Hindlimb muscle (tissue), 1 donor: ENCODE measurements around the gene FLVCR1. TPM values are rescaled to one million over a fixed set of nuclear protein-coding genes. Genes with fewer than 3 reads are reported as not detected.

Experiments used
- DNase-seq: peaks from one replicate; pipeline ENCODE4 v3.0.0-alpha.2; 2013
- polyA plus RNA-seq: library from polyadenylated mRNA; unstranded; fragments of 120-200 nt; gene quantifications from one replicate; pipeline ENCODE4 v1.2.1, GENCODE V29; 2013; ENCODE audit not compliant: insufficient read length

FLVCR1 gene
- polyA plus RNA-seq, 1 donor: 7.0 TPM

DNA sequence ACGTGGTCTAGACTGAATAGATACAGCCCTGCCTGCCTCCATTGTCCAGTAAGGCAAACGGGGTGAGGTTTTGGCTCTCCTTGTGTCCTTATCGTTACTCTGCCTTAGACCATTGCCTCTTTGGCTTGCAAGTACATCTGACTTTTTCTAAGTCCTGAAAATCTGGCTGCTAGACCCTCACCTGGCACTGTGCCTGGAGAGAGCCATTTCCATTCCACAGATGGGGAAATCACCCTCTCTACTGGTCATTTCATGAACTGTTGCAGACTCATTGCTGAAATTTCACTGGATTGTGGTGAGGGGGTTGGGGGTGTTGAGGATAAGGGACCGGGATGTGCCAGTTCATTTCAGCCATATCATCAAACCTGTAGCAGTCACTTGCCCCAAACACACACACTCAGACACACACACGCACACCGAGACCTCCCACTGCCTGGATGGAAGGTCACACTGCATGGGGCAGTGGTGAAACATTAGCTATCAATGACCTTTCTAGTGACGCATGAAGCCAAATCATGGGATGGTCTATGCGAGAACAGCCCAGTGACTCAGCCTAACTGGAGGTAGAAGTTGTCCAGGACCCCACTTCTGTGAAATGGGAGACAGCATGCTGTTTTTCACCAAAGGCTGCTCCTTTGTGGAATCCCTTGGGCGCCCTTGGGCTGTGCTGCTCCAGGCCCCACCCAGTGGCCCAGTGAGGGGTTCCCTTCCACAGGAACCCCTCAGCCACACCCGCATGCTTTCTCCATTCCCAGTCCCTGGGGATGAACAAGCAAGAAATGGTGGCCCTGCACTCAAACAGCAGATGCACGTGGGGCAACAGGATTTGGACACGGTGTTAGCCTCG lies 57.4 kb downstream of the FLVCR1 start:
- peak; percentile 87 for DNase-seq

DNA sequence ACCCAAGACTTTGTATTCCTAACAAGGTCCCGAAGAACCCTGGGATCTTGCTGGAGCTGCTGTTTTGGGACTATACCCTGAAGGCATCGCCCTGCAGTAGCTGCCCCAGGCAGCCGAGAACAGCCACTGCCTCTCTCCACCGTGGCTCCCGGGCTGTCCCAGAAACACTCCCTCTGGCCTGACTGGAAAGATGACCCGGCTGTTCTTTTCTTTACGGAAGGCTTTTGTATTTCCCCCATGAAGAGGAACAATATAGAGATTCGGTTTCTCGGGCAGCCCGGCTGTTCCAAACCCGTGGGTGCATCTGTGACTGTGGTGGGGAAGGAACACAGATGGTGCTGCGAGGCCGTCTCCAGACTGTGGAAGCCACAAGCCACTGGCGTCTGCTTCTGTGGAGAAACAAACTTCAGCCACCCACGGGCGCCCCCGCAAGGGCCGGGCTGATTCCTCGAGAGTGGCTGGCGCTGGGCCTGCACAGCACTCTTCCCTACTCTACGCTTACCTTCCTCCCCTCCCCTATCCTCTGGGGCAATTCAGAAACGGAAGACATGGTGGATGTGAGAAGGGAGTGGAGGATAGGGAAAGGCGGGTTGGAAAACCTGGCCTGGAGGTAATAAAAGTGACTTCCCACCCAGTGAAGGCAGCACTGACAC lies 58.5 kb downstream of the FLVCR1 start:
- DNase-seq: peak; percentile 29

DNA sequence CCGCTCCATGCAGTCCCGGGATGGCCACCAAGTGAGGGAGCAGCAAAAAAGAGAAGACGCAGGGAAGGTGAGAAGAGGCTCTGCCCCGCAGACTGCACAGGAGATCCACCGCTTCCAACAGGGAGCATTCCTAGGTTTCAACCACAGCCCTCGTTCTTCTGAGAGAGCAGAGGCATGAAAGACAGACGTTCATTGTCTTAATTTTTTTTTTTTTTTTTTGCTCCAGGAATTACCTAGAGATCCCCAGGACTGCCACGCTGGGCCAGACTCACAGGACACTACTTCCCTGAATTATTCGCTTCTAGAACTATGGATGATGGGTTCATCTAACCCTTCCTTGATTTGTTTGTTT lies 59.0 kb downstream of the FLVCR1 start:
- no peak for DNase-seq

DNA sequence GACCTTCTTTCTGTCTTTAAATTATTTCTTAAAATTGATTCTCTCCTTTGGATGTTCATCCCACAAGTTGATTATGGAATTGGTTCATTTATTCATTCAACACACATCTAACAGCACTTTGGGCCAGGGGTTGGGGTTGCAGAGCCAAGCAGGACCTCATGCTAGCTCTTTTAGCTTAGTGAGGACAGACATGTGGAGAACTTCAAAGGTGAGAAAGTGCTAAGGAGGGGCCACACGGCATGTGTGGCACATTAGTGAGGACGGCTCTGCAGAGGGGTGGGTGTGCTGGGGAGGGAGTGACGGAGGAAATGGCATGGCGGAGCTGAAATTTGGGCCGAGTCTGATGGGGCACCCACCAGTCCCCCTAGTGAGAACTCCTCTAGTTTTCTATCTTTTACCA lies 59.8 kb downstream of the FLVCR1 start:
- no peak for DNase-seq

DNA sequence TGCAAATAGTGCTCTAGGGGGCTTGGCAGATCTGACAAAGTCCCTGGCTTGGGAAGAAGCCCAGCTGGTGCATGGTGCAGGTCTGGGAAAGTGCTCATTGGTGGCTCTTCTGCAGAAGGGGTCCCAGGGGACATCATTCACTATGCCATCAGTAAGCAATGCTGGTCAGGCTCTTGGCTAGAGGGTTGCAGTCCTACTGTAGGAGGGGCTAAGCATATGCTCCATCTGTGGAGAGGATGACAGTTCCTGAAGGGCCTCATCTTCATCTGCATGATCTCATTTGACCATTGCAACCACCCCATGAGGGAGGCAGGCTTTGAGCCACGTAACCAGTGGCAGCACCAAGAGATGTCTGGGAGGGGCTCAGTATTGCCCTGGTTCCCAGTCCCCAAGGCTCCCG lies 60.7 kb downstream of the FLVCR1 start:
- no peak for DNase-seq

DNA sequence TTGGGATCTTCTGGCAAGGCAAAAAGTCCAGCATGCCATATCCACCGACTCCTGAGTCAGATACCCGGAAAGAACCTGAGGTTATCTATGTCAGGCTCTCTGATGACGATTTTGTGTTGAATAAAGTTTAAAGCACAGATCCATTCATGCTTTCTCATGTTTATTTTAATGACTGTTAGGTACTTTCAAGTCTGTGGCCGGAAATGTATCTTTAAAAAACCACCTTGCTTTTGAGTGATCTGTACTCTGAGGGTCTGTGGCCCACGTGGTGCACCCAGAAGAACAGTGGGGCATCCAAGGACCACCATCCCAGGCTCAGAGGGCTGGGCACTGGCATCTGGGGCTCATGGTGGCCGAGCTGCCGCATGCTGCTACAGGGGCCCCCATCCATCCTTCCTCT lies 62.2 kb downstream of the FLVCR1 start:
- no peak for DNase-seq

DNA sequence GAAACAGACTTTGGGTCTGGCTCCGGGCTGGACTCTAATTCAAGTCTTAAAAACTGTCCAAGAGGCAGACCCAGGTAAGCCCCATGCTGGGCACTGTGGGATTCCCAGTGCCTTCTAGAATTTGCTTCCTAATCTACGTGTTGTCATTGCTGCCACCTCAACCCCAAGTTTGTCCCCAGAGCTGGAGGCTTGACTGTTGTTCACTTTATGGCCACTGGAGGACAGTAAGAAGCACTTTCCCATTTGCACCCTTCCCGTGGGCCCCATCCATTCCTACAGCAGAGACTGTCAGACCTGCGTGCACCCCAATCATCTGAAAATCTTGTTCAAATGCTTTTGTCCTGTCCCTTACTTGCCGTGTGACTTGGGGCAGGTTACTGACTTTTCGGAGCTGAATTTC lies 62.8 kb downstream of the FLVCR1 start:
- DNase-seq: no peak

DNA sequence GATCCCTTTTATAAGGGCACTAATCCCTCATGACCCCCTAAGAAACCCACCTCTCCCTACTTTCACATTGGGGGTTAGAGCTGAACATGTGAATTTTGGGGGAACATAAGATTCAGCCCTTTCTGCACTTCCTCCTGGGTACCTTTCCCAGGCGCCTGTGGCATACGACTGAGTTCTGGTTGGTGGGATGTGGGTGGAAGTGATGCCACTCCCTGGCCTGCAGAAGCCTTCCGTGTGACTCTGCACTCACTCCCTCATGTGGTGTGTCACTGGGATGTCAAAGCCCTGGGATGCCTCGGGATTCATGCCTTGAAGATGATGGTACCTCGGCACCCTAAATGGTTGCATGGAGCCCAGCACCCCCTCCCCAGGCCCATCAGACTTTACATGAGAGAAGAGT lies 63.9 kb downstream of the FLVCR1 start:
- DNase-seq: no peak

DNA sequence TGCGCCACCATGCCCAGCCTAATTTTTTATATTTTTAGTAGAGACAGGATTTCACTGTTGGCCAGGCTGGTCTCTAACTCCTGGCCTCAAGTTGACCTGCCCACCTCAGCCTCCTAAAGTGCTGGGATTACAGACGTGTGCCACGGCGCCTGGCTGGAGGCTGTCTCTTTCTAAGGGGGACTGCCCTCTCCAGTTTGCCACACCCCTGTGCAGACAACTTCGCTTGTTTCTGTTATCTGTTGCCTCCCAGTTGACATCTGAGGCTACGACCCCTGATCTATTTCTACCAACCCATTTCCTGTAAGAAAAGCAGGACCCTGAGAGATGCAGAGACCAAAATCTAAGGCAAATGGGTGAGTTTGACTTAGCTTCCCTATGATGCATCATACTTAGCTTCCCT lies 68.3 kb downstream of the FLVCR1 start:
- DNase-seq: no peak

DNA sequence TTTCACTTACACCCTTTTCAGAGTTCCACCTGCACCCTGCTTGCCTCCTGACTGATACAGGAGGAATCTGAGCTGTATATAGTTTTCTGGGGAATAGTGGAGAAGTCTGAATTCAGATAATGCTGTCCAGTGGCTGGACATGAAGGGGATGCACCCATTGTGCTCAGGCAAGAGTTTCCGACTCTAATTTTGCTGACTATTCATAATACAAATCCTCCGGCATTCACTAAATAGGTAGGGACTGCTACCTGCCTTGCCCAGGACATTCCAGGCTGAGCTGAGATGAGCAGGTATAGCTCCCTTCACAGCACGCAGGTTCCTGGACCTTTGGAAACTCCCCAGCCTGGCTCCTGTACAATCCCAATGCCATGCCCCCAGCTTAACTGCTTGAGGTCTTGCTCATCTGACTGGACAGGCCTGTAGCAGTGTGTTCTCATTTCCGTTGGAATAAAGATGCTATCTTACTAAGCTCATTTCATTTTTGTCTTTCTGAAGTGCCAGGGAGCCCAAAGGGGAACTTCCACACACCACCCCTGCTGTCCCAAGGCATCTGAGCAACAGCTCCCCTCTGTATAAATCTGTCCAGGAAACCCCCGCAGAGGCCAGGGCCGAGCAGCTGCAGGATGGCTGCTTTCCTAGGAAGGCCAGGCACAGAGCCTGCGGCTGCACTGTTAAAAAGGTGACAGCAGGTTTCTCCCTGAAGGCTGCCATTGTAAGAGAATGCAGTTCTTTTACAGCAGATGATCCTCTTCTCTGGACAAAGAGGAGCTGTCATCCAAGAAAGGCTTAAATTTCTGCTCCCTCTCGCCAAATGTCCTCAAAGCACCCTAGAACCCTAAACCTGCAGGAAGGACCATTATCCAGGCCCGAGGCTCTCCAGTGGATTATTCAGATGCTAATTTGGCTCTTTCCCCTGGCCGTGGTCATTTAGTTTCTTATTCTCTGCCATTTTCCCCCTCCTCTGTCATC lies 70.5 kb downstream of the FLVCR1 start:
- peak; percentile 46 for DNase-seq

DNA sequence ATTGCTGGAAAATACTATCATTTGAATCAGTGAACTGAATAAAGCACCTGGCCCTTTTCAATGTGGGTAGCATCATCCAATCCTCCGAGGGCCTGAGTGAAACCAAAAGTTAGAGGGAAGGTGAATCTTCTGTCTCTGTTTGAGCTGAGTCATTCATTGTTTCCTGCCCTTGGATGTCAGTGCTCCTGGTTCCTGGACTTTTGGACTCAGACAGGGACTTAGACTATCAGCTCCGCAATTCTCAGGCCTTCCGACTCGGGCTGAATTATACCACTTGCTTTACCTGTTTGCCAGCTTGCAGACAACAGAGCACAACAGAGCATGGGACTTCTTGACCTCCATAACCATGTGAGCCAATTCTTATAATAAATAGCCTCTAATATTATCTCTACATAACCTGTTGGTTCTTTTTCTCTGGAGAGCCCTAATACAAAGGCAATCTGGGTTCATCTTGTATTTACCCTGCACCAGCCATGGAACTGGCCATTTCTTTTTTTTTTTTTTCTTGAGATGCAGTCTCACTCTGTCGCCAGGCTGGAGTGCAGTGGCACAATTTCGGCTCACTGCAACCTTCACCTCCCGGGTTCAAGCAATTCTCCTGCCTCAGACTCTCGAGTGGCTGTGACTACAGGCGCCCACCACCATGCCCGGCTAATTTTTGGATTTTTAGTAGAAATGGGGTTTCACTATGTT lies 73.1 kb downstream of the FLVCR1 start:
- DNase-seq: no peak

DNA sequence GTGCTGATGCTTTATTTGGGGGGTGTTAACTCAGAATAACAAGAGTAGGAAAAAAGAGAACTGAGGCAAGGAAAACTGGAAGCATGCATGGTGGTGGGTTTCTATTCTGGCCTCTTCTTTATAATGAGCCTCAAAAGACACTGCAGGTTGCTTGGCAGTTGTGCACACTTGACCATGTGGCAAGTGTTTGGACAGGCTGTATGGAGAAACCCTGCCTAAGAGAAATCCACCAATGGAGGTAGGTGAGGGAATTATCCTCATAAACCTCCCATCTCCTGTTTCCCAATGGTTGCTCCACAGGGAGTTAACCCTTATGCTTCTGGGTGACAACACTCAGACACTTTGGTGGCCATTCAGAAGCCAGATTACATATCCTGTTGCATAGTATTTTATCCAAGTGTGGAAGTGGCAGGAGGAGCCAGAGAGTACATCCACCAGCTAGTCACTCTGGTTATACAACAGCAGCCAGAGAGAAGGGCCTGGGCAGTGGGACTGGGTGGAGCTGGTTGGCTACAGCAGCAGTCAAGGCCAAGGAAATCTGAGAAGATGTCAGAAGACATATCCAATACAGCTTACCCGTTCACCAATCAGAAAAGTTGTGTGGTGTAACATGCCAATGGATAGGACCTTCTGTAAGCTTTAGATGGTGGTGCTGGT lies 75.9 kb downstream of the FLVCR1 start:
- DNase-seq: no peak

DNA sequence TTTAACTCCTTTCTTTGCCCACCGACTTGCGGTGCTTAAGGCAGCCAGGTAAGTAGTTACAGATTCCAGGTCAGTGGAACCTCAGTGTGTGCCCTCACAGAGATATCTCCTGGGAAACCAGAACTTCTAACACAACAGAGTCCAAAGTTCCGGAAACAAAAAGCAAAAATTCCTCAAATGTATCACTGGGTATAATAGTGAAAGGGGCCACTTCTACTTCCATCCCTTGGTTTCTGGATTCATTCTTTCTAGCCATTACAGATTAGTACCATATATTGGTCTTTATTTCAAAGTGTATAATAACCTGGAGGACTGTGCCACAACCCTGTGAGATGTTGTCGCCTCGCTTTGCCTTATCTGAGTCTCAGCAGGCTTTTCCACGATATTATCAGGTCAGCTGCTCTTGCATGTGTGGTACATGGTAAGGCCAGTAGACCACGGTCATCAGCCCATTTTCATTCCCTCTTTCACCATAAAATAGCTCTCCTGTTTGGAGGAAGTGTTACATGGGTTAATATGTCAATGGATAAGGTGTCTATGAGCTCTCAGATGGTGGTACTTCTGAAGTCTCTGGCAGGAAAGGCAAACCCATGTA lies 77.4 kb downstream of the FLVCR1 start:
- DNase-seq: no peak

DNA sequence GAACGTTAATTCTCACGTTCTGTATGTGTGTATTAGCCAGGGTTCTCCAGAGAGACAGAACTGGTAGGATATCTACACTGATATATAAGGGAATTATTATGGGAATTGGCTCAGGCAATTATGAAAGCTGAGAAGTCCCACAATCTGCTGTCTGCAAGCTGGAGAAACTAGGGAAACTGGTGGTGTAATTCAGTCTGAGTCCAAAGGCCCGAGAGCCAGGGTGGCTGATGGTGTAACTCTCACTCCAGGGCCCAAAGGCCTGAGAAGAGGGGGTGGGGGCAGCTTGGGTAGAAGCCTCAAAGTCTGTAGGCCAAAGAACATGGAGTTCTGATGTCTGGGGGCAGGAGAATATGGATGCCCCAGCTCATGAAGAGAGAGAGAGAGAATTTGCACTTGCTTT lies 79.0 kb downstream of the FLVCR1 start:
- DNase-seq: no peak

DNA sequence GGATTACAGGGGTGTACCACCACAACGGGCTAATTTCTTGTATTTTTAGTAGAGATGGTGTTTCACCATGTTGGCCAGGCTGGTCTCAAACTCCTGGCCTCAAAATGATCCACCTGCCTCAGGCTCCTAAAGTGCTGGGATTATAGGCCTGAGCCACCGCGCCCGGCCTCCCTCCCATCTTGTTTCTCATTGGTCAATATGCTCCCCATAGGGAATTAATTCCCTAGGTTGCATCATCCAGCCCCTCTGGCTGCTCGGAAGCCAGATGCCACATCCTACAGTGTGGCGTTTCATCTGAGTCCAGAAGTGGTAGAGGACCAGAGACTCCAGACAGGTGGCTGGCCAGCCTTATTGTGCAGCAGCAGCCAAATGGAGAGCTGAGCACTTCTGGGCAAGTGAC lies 80.8 kb downstream of the FLVCR1 start:
- DNase-seq: no peak

DNA sequence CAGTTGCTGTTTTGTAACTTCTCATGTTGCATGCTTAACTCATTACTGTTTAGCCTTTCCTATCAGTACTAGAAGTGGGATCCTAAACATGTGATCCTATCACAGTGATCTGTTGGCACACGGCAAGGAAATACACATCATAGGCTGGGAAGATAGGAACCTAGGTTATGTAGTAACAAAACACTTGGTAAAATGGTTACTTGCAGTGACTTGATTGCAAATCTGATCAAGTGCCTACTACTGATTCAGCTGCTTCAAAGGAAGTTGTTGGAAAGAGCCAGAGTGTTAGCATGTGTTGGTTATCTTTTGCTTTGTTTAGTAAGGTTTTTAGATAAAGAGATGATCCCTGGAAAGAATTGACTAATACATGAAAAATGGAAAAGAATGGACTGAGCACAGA lies 83.4 kb downstream of the FLVCR1 start:
- DNase-seq: no peak

DNA sequence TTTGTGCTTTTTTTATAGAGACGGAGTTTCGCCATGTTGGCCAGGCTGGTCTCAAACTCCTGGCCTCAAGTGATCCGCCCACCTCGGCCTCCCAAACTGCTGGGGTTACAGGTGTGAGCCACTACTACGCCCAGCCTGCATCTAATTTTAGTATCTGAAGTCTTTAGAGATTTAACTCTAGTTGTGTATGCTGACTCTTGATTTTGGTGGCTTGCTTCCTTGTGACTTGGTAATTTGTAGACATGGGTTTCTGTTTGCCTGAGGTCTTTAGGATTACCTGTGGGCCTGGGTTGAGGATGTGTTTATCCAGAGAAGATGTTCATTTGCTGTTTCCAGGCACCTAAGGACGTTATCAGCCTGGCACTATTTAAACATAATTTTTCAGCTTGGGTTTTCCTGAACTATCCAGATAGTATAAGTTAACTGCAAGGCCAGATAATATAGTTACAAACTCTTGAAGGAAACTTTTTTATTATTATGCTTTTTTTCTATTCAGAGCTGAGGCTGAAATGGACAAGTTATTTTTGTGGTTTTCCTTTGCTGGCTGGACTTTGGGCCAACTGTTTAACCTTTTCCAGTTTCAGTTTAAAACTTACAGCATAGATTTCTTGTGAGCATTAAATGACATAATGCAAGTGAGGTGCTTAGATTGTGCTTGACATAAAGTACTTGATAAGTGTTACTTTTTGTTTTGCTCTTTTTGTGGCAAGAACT lies 84.8 kb downstream of the FLVCR1 start:
- no peak for DNase-seq

DNA sequence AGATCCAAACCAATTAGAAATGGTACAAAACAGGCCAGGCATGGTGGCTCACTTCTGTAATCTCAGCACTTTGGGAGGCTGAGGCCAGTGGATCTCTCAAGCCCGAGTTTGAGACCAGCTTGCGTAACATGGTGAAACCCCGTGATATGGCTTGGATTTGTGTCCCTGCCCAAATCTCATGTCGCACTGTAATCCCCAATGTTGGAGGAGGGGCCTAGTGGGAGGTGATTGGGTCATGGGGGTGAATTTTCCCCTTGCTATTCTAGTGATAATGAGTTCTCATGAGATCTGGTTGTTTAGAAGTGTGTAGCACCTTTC lies 85.3 kb downstream of the FLVCR1 start:
- no peak for DNase-seq

DNA sequence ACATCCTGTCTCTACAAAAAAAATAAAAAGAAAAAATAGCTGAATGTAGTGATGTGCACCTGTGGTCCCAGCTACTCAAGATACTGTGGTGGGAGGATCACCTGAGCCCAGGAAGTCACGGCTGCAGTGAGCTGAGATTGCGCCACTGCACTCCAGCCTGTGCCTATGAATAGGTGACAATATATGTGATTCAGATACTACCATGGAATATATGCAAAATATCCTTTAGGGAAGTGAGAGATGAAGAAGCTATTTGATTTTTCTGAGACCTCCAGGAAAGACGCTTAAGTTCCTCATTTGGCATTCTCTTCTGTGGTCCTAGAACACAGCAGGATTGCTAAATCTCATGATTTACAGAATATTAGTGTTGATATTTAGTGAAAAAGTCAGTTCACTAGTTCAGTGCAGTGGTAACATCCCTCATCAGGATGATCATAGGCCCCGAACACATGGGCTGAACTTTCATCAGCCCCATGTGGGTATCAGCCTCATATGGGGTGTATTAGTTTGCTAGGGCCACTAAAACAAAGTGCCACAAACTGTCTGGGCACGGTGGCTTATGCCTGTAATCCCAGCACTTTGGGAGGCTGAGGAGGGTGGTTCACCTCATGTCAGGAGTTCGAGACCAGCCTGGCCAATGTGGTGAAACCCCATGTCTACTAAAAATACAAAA lies 86.3 kb downstream of the FLVCR1 start:
- no peak for DNase-seq

DNA sequence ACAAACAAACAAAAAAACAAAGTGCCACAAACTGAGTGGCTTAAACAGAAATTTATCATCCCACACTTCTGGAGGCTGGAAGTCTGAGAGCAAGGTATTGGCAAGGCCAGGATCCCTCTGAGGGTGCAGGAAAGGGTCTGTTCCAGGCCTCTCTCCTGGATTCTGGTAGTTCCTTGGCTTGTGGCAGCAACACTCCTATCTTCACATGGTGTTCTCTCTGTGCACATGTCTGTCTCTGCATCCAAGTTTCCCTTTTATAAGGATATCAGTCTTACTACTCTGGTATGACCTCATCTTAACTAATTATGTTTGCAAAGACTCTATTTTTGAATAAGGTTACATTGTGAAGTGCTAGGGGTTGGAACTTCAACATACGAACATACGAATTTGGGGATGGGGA lies 87.0 kb downstream of the FLVCR1 start:
- DNase-seq: no peak
